A673 (cell line): ENCODE measurements around the gene HPS6.

ENCODE experiments used
- EZH2 ChIP-seq: fragments of 200-600 bp; sonication (generic); IDR thresholded peaks from 2 replicates; pipeline ENCODE4 v1.6.1; 2017; ENCODE audit warnings: borderline replicate concordance, low read depth, mild to moderate bottlenecking, mixed read lengths, antibody characterized with exemption, low read length; ENCODE audit not compliant: poor library complexity, severe bottlenecking
- TF ChIP-seq, protein P1 (sequence below): fragments of 300-800, 200-600 bp; sonication (generic); conservative IDR thresholded peaks from 2 replicates; pipeline ENCODE4 v1.5.1; 2017; ENCODE audit warnings: low read depth, mild to moderate bottlenecking, antibody characterized with exemption, low read length, moderate library complexity, mixed read lengths

DNA sequence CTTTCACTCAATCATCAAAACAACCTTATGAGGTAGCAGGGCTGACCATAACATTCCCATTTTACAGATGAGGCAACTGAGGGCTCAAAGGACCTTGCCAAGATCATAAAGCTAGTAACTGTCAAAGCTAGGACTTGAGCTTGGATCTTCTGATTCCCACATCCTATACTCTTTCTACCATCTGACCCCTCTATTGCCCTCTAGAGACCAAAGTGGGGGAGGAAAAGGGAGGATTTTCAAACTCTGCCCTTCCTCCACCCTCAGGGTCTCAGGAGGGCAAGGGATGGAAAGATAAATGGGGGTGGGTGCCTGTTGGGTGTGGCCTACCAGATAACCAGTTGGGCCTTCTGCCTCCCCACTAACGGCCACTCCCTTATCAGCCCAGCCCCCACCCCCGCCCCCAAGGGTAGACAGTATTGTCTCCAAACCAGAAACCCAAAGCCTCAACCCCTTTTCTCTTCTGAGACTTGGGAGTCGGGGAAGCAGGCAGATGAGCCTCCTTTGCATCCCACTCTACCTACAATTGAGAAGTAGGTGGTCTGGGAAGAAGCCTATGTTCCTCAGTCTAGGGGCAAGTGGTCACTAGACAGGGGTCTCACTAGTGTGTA lies 47.2 kb downstream of the HPS6 start:
- TF ChIP-seq, protein P1, sequence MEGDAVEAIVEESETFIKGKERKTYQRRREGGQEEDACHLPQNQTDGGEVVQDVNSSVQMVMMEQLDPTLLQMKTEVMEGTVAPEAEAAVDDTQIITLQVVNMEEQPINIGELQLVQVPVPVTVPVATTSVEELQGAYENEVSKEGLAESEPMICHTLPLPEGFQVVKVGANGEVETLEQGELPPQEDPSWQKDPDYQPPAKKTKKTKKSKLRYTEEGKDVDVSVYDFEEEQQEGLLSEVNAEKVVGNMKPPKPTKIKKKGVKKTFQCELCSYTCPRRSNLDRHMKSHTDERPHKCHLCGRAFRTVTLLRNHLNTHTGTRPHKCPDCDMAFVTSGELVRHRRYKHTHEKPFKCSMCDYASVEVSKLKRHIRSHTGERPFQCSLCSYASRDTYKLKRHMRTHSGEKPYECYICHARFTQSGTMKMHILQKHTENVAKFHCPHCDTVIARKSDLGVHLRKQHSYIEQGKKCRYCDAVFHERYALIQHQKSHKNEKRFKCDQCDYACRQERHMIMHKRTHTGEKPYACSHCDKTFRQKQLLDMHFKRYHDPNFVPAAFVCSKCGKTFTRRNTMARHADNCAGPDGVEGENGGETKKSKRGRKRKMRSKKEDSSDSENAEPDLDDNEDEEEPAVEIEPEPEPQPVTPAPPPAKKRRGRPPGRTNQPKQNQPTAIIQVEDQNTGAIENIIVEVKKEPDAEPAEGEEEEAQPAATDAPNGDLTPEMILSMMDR = no peak
- no peak for TF ChIP-seq EZH2
